Stimulated activated CD4-positive, alpha-beta T cell treated with anti-CD3 and anti-CD28 coated beads, Interleukin-4, amount 100 ng/mL, for 48 hours (primary cell): ENCODE results near the gene ECE2.
"Not testable (repeated sequence)": the region's sequence is repeated elsewhere in the genome, so short reads cannot be mapped to it uniquely, and the experiment has no call there.

Experiments used
- DNase-seq, 2 donors: peaks; one replicate each; pipeline ENCODE4 v3.0.0-alpha.2; 2020; ENCODE audit warnings: low read depth in 2 of 2

The ECE2 gene

DNA sequence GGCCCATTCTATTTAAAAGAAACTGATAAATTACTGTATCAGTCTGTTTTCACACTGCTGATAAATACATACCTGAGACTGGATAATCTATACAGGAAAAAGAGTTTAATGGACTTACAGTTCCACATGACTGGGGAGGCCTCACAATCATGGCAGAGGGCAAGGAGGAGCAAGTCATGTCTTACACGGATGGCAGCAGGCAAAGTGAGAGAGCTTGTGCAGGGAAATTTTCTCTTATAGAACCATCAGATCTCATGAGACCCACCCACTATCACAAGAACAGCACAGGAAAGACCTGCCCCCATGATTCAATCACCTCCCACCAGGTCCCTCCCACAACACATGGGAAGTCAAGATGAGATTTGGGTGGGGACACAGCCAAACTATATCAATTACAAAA is 8.6 kb upstream of the ECE2 start:
- not testable (repeated sequence) for DNase-seq

GRCh38 chr3:184272269-184272668 is 3.6 kb upstream of the ECE2 start:
- DNase-seq = no peak

GRCh38 chr3:184275381-184275701 is 481 bp upstream of the ECE2 start:
- no peak for DNase-seq

DNA sequence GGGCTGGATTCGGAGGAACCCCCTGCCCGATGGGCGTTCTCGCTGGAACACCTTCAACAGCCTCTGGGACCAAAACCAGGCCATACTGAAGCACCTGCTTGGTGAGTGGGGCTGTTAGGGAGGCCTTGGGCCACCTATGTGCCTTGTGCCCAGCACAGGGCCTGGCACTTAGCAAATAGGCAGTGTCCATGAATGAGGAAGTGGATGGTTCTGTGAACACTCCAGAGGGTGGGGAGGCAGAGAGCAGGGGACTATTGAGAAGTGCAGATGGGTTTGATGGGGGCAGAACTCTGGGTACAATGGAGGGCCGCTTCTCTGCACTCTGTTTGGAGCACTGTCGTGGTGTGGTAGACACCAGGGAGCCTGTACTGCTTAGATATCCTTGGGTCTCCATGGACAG is 1.5 kb downstream of the ECE2 start:
- DNase-seq = no peak

GRCh38 chr3:184282941-184283340 is 7.1 kb downstream of the ECE2 start:
- DNase-seq = no peak

- no peak for DNase-seq
These were observed 7.9 kb downstream of the ECE2 start for GRCh38 chr3:184283681-184284080.

GRCh38 chr3:184284696-184285095 is 8.9 kb downstream of the ECE2 start:
- no peak for DNase-seq

DNA sequence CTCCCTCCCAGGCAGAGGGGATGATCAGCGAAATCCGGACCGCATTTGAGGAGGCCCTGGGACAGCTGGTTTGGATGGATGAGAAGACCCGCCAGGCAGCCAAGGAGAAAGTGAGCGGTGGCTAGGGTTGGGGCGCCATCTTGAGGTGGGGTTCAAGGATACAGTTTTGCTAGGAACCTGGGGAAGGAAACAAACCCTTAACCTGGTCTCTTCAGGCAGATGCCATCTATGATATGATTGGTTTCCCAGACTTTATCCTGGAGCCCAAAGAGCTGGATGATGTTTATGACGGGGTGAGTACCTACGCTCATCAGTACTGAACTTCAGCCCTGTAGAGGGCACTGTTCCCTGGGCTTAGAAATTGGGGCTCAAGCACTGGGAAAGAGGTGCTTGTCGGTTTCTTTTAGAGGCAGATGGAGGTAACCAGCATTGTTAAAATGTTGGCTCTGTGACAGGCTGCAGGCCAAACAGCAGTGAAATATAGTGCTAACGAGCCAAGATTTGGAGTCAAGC is 13.7 kb downstream of the ECE2 start:
- DNase-seq = peak; percentile 58 to 66

GRCh38 chr3:184290331-184290730 is 14.5 kb downstream of the ECE2 start:
- DNase-seq = no peak

DNA sequence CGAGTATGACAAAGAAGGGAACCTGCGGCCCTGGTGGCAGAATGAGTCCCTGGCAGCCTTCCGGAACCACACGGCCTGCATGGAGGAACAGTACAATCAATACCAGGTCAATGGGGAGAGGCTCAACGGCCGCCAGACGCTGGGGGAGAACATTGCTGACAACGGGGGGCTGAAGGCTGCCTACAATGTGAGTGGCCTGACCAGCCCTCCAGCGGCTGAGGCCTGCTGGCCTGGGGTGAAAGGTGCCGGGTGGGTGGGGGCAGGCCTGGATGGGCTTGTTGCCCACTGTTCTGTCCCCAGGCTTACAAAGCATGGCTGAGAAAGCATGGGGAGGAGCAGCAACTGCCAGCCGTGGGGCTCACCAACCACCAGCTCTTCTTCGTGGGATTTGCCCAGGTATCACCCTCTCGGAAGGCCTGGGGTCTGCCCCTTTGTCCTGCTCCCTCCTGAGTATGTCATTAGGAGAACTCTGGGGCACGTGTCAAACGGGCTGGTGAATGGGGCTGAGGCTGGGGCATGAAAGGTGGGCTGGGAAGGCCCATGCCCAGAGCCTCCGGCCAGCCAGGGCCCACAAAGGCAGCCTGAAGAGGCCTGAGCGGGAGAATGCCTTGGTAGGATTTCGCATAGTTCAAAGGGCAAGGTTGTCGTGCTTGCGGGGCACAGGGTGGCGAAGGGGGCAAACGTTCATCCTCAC is 15.4 kb downstream of the ECE2 start:
- no peak for DNase-seq

GRCh38 chr3:184291738-184292445 is 16.1 kb downstream of the ECE2 start:
- no peak for DNase-seq

DNA sequence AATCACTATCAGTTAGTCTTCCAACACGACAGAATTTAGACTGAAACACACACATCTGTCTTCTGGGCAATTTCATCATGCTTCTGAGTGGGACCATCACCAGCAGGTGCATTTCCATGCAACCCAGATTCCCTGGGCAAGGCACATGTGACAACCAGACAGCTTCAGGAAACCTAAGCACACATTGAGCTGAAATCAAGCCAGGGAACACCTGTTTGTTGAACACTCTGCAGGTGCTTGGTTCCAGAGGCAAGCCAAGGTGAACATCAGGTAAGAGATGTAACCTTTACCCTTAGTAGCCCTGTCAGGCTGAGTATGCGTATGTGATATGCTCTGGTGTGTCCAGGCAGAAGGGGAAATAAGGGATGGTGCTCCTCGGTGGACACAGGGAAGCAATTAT is 19.9 kb downstream of the ECE2 start:
- DNase-seq = no peak

DNA sequence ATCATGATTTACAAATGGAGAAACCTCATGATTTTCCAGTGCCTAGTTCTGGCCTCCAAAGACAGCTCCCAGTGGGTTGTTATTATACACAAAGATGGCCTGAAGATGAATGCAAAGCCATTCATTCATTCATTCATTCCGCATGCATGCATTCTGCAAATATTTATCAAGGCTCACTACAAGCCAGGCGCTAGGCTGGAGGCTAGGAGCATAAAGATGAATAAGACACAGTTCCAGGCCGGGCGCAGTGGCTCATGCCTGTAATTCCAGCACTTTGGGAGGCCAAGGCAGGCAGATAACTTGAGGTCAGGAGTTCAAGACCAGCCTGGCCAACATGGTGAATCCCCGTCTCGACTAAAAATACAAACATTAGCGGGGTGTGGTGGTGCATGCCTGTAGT is 20.8 kb downstream of the ECE2 start:
- no peak for DNase-seq

- DNase-seq = peak; percentile 98 to 99
These were observed 23.1 kb downstream of the ECE2 start, which contains the start of gene PSMD2 for GRCh38 chr3:184298759-184299487. Gene PSMD2, plus strand, starts transcription at chr3:184299241. Its CDS starts 26 bp downstream, at chr3:184299267.

DNA sequence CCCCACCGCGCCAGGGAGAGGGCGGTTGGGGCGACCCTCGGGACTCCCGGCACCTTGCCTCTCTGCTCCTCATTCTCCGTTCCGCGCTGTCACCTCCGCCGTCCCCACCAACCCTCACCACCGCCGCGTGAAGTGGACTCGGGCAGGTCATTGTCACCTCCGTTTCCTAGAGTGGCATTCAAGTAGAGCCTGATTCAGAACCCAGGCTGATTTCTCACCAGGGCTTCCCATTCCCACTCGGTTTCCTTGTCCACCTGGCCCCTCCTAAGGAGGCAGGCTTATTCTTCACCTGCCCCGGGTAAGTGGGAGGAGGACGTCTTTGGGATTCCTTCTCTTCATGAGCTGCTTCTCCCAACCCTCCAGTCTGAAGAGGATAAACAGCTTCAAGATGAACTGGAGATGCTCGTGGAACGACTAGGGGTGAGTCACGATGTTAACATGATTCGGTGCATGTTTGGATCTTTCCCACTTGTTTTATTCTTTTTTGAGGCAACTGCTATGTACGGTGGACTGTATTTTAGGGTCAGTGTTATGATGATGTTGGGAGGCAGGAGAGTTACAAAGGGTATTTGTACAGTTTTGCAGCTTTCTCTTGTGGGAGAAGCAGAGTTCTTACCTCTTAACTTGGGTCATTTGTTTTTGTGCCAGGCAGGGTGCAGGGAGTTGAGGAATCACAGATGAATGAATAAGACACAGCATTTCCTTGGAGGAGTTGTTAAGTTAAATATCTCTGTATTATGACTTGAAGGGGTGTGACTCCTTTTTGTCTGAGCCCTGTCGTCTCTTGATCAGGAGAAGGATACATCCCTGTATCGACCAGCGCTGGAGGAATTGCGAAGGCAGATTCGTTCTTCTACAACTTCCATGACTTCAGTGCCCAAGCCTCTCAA is 23.9 kb downstream of the ECE2 start:
- no peak for DNase-seq

GRCh38 chr3:184300378-184300720 is 24.5 kb downstream of the ECE2 start:
- DNase-seq = no peak

DNA sequence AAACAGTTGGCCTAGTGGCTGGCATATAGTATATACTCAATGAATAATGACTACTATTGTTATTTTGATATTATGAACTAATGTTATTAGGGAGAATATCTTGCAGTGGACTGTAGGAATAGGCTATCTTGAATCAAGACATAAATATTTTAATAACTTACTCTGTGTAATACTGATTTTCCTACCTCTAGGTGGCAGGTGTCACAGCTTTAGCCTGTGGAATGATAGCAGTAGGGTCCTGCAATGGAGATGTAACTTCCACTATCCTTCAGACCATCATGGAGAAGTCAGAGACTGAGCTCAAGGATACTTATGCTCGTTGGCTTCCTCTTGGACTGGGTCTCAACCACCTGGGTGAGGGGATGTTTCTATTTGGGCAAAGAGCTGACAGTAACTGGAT is 29.8 kb downstream of the ECE2 start:
- no peak for DNase-seq

DNA sequence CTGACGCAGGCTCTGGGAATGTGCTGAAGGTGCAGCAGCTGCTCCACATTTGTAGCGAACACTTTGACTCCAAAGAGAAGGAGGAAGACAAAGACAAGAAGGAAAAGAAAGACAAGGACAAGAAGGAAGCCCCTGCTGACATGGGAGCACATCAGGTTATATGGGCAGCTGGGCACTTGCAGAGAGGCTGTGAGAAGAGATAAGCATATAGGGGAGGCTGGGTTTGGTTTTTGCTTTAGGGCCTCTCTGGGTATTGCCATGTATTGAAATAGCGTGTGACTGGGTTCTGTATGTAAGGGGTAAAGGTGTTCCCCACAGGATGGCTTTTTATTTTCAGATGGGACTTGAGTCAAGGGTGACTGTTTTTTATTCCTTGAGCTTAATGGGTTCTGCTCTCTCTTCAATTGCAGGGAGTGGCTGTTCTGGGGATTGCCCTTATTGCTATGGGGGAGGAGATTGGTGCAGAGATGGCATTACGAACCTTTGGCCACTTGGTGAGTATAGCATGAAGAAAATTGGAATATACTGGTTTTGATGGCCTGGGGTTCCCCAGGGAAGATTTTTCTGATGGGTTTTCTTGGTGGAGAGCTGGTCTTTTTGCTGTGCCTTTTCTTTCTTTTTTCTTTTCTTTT is 30.6 kb downstream of the ECE2 start:
- no peak for DNase-seq

DNA sequence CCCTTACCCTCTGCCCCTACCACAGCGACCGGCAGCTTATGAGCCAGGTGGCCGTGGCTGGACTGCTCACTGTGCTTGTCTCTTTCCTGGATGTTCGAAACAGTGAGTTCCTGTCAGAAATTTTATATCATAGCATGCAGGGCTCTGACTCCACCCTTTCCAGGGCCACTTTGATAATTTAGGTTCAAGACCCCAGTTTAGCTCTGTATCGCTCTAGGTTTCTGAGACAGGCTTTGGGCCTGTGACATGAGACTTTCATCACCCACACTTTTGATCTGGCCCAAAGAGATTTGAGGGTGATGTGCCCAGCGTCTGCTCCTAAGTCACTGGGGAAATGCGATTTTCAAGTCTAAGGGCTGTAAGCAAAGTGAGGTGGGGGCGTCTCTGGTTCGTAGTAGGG is 32.1 kb downstream of the ECE2 start:
- DNase-seq = no peak

GRCh38 chr3:184308744-184309143 is 32.9 kb downstream of the ECE2 start:
- no peak for DNase-seq

- no peak for DNase-seq
These were observed 35.8 kb downstream of the ECE2 start for GRCh38 chr3:184311633-184312032.
